ENCODE data around the gene UPB1. TPM values are rescaled to one million over a fixed set of nuclear protein-coding genes. Genes with fewer than 3 reads are reported as not detected.

UPB1 gene
- total and polyA plus RNA-seq, 7 donors, result 0.07 to 0.82 (median 0.18) TPM

DNA sequence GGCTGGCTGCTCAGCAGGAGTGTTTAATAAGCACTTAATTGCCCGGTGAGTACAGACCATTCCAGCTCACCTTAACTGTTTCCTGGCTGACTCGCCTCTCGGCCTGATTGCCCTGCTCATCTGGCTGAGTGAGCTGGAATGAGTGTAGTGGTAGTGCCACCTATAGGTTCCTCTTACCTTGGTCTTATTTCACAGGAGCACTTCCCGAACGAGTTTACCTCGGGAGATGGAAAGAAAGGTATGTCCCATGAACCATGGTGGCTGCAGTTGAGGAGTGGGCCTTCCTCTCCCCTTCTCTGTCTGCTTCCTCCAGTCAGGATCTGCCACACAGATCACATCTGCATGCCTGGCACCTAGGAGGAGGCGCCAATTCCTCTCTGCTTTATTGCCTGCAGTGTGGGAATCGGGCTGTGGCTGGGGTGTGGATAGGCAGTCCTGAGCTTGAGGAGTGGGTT is 26.7 kb downstream of the UPB1 start:
- H3K4me1 ChIP-seq, result peaks cover 3% of the 10 kb centered on the region
- TF ChIP-seq, protein P1, sequence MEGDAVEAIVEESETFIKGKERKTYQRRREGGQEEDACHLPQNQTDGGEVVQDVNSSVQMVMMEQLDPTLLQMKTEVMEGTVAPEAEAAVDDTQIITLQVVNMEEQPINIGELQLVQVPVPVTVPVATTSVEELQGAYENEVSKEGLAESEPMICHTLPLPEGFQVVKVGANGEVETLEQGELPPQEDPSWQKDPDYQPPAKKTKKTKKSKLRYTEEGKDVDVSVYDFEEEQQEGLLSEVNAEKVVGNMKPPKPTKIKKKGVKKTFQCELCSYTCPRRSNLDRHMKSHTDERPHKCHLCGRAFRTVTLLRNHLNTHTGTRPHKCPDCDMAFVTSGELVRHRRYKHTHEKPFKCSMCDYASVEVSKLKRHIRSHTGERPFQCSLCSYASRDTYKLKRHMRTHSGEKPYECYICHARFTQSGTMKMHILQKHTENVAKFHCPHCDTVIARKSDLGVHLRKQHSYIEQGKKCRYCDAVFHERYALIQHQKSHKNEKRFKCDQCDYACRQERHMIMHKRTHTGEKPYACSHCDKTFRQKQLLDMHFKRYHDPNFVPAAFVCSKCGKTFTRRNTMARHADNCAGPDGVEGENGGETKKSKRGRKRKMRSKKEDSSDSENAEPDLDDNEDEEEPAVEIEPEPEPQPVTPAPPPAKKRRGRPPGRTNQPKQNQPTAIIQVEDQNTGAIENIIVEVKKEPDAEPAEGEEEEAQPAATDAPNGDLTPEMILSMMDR (IDR thresholded peaks at IDR 0.05), result peak; percentile 41
- peak in 1 of 2 donors; percentile 52 for DNase-seq
- 31 to 45% (median 35%) methylated on average over 8 of the region's 8 CpGs for WGBS, 3 donors
- no peak overlapping the region for H3K27ac ChIP-seq
- ATAC-seq, result peak; percentile 63 to 81 (median 74)
- no peaks in the 10 kb centered on the region for H3K9me3 ChIP-seq
- no peak overlapping the region for H3K4me3 ChIP-seq
- H3K27me3 ChIP-seq (ENCODE audit: insufficient read depth in 3 of 3, low read length in 2 of 3), result no peaks in the 10 kb centered on the region
- intact Hi-C loops (cut with DNase I), result loop anchor here in 1 of 2 donors (2.0 kb wide), 1 partner anchor 95 kb away; the partner anchor contains the start of gene ADORA2A
- no peaks in the 10 kb centered on the region for H3K36me3 ChIP-seq (ENCODE audit: insufficient read depth in 1 of 2, low read depth in 1 of 2)

DNA sequence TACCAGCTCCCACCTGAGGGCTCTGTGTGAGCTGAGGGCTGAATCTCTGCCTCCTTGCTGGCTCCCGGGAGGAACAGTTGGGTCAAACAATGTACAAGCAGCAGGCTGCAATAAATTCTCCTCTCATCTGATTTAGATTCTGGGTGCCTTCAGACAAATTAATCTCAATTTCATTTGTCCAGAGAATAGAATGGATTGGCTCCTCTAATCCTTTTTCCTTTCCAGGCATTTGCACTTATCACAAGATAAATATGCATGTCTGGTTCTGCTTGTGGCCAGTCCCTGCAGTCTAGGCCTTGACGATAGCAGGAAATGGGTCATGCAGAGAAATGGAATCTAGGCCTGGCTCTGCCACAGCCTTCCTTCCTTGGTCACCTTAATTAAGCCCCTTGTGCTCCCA is 28.7 kb downstream of the UPB1 start:
- peaks cover 3% of the 10 kb centered on the region for H3K4me1 ChIP-seq
- H3K27ac ChIP-seq, result no peak overlapping the region
- 72 to 79% (median 78%) methylated on average over 2 of the region's 2 CpGs for WGBS, 3 donors
- no peak overlapping the region for H3K4me3 ChIP-seq
- no peaks in the 10 kb centered on the region for H3K27me3 ChIP-seq (ENCODE audit: insufficient read depth in 3 of 3, low read length in 2 of 3)
- H3K9me3 ChIP-seq, result no peaks in the 10 kb centered on the region
- DNase-seq (peak in 1 of 2 donors; percentile 18), ATAC-seq (no peak)
- TF ChIP-seq, protein P1 (IDR thresholded peaks at IDR 0.05), result no peak
- no peaks in the 10 kb centered on the region for H3K36me3 ChIP-seq (ENCODE audit: insufficient read depth in 1 of 2, low read depth in 1 of 2)
- intact Hi-C loops (cut with DNase I), result loop anchor here (2.0 kb wide), 2 partner anchors 97 to 101 kb away; partner anchors contain the start of gene ADORA2A (in 1 of the 2)

DNA sequence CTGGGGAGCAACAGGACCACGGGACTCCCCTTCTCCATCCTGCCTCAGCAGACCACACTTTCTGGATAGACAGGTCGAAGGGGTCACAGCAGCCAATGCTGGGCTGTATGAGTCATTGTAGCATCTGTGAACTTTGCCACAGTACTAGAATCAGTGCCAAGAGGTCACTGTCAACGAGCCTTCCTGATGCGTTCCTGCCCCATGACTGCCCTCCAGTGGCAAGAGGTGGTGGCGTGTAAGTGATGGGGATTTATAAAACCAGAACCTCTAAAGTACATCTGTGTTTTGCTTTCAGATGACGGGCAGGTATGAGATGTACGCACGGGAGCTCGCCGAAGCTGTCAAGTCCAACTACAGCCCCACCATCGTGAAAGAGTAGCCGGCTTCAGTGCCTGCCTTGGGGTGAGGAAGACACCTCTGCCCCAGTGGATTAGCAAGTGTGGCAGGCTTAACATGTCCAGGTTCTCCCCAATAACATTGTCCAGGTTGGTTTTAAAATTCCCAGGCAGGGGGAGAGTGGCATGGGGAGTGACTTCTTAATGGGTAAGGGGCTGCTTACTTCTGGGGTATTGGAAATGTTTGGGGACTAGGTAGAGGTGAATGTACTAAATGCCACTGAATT is 30.4 kb downstream of the UPB1 start:
- intact Hi-C loops (cut with DNase I), result loop anchor here in 1 of 2 donors (2.0 to 5.0 kb wide), 2 partner anchors 103 to 198 kb away; no protein-coding TSS in a partner anchor
- Histone ChIP-seq H3K27ac (no peak overlapping the region), H3K27me3 (ENCODE audit: insufficient read depth in 3 of 3, low read length in 2 of 3) (no peaks in the 10 kb centered on the region), H3K4me3 (no peak overlapping the region), H3K9me3 (no peaks in the 10 kb centered on the region), H3K4me1 (no peaks in the 10 kb centered on the region), H3K36me3 (ENCODE audit: insufficient read depth in 1 of 2, low read depth in 1 of 2) (no peaks in the 10 kb centered on the region)
- 12 to 16% (median 13%) methylated on average over 12 of the region's 12 CpGs for WGBS, 3 donors
- TF ChIP-seq, protein P1 (IDR thresholded peaks at IDR 0.05), result peak; percentile 84
- ATAC-seq, result peak; percentile 77 to 88 (median 82)
- peak; percentile 78 to 86 for DNase-seq

DNA sequence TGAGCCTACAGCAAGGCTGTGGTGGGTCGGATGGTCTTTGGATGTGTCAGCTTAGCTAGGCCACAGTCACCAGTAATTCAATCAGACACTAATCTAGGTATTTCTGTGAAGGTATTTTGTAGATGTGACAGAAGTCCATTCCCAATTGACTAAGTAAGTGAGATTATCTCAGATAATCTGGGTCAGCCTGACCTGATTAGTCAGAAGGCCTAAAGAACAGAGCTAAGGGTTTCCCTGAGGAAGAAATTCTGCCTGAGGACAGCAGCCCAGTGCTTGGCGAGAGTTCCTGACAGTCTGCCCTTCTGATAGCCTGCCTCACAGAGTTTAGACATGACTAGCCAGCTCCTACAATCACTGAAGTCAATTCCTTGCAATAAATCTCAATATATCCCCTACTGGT is 31.1 kb downstream of the UPB1 start:
- DNase-seq, result no peak
- WGBS, 3 donors, result 84 to 93% (median 84%) methylated on average over 2 of the region's 2 CpGs
- Histone ChIP-seq H3K36me3 (ENCODE audit: insufficient read depth in 1 of 2, low read depth in 1 of 2) (no peaks in the 10 kb centered on the region), H3K4me3 (no peak overlapping the region), H3K4me1 (no peaks in the 10 kb centered on the region), H3K9me3 (no peaks in the 10 kb centered on the region), H3K27me3 (ENCODE audit: insufficient read depth in 3 of 3, low read length in 2 of 3) (no peaks in the 10 kb centered on the region), H3K27ac (no peak overlapping the region)
- no peak for ATAC-seq
- TF ChIP-seq, protein P1 (IDR thresholded peaks at IDR 0.05), result no peak
- intact Hi-C loops (cut with DNase I), result loop anchor here in 1 of 2 donors (5.0 kb wide), 1 partner anchor 199 kb away; no protein-coding TSS in a partner anchor
